ENCODE measurements around the gene RBMS3.

RBMS3 gene

DNA sequence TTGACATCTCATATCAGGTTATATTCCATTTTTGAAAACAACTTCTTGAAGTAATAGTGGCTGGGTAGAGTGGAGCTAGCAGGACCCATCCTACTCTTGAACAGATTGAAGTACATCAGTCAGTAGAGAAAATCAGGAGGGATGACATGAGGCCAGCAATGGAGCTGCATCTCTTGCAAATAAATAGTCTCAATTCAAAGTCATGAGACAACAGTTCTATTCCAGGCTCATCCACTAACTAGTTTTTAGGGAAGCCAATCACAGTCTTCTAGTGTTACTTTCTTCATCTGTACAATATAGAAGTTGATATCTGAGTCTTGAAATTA, 477.2 kb downstream of the RBMS3 start:
- no peak overlapping the region for H3K4me3 ChIP-seq (replicated peaks; ENCODE audit: low read depth, low read length)
- DNase-seq (ENCODE audit: extremely low read depth, low read depth): no peak
- TF ChIP-seq, protein P1, sequence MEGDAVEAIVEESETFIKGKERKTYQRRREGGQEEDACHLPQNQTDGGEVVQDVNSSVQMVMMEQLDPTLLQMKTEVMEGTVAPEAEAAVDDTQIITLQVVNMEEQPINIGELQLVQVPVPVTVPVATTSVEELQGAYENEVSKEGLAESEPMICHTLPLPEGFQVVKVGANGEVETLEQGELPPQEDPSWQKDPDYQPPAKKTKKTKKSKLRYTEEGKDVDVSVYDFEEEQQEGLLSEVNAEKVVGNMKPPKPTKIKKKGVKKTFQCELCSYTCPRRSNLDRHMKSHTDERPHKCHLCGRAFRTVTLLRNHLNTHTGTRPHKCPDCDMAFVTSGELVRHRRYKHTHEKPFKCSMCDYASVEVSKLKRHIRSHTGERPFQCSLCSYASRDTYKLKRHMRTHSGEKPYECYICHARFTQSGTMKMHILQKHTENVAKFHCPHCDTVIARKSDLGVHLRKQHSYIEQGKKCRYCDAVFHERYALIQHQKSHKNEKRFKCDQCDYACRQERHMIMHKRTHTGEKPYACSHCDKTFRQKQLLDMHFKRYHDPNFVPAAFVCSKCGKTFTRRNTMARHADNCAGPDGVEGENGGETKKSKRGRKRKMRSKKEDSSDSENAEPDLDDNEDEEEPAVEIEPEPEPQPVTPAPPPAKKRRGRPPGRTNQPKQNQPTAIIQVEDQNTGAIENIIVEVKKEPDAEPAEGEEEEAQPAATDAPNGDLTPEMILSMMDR (IDR thresholded peaks at IDR 0.05; ENCODE audit: low read depth, low read length, missing control alignments): no peak

DNA sequence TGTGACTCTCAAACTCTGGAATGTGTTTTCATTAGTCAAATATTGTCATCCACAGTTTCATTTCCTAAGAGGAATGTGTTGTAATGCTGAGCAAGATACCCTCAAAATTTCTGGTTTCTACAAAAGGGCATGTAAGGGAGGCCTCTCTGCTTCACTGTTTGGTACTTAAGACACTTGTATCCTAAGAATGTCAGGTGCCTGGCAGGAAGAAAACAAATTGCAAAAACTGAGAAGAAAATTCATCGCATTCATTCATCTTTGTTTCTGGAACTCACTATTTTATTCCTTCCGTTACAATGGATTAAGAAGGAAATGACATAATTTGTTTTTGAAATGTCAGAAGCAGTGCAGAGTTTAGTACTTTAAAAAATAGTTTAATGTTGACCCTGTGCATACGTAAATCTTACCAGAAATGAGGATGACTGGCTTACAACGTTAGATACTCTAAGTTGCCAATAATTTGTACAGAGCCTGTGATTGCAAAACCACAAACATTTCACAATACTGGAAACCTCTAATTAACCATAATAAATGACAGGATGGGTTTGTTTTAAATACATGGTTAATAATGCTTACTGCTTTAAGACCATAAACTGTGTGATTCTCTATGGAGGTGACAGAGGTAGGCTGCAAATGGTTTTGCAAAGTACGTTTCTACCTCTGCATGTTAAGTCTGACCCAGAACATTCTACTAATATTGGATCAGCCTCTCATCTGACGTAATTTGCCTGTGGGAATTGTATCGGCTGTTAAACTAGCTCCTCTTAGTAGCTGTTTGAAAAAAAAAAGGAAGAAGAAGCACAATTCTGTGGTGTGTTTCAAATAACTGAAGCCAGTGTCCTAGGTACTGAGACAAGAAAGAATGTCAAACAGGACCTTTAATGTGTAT, 477.8 kb downstream of the RBMS3 start:
- DNase-seq (ENCODE audit: extremely low read depth, low read depth): no peak
- TF ChIP-seq, protein P1 (IDR thresholded peaks at IDR 0.05; ENCODE audit: low read depth, low read length, missing control alignments): no peak
- H3K4me3 ChIP-seq (replicated peaks; ENCODE audit: low read depth, low read length): no peak overlapping the region

GRCh38 chr3:29759411-29760225, 478.7 kb downstream of the RBMS3 start:
- TF ChIP-seq, protein P1 (IDR thresholded peaks at IDR 0.05; ENCODE audit: low read depth, low read length, missing control alignments): no peak
- no peak for DNase-seq (ENCODE audit: extremely low read depth, low read depth)
- H3K4me3 ChIP-seq (replicated peaks; ENCODE audit: low read depth, low read length): no peak overlapping the region

- TF ChIP-seq, protein P1 (IDR thresholded peaks at IDR 0.05; ENCODE audit: low read depth, low read length, missing control alignments): no peak
- no peak for DNase-seq (ENCODE audit: extremely low read depth, low read depth)
- no peak overlapping the region for H3K4me3 ChIP-seq (replicated peaks; ENCODE audit: low read depth, low read length)
Measured at GRCh38 chr3:29760226-29760685, 479.4 kb downstream of the RBMS3 start.

- H3K4me3 ChIP-seq (replicated peaks; ENCODE audit: low read depth, low read length): no peak overlapping the region
- no peak for DNase-seq (ENCODE audit: extremely low read depth, low read depth)
- TF ChIP-seq, protein P1 (IDR thresholded peaks at IDR 0.05; ENCODE audit: low read depth, low read length, missing control alignments): no peak
Measured at GRCh38 chr3:29761517-29761916, 480.6 kb downstream of the RBMS3 start.

DNA sequence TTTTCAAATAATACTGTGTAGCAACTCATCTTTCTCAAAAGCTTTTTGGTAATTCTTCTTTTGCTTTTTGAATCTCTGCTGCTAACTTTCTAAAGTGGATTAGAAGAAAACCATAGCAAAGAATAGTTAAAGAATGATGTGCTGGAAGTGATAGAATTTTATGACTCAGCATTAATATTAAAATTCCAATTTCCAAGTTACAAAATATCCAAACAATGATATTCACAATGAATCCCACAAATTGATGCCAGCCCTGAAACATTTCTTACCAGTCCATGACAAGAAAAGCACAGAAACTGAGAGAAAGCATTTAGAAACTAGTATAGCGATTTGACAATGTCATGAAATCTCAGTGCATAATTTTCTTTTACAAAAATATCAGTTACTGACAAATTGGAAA, 482.2 kb downstream of the RBMS3 start:
- H3K4me3 ChIP-seq (replicated peaks; ENCODE audit: low read depth, low read length): no peak overlapping the region
- TF ChIP-seq, protein P1 (IDR thresholded peaks at IDR 0.05; ENCODE audit: low read depth, low read length, missing control alignments): no peak
- no peak for DNase-seq (ENCODE audit: extremely low read depth, low read depth)

All from HFF-Myc (cell line).